Measurements from ENCODE around the gene ZBTB26.

DNA sequence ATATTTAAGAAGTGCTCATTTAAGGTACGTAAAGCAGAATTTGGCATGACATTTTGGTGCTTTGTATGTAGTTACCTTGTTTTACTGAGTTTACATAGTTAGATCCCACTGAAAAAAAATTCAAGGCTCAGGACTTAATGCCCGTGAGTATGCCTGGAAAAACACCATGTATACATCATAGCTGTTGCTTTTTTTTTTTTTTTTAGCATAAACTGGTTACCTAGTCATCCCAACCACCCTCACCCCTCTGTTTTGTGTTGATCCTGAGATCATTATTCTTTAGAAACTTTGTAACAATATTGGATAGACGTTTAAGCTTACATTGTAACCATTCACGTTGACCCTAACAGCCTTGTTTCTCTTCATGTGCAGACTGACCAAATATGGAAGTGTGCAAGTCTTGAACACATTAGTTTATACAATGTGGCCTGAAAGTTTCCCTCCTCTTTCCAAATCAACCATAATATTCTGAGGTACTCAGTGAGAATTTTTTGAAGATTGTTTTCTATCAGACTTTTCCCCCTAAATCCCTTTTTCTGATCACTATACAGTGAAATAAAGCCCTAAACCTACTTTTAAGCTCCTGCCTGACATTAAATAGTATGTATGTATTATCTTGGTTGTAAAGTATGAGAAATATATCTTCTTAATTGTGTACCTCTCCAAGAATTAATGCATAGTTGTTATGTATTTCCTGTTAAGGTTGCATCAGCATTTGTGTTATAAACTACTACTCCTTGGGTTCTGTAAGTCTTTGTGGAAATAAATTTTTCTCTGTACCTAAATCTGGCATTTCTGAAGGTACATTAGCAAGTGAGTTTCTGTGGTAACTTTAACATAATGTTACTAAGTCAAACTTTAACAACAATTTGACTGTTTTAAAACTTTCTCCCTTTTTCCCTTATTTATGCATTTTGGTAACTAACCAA is 13.9 kb upstream of the ZBTB26 start:
- TF ChIP-seq POLR2AphosphoS5 (IDR thresholded peaks at IDR 0.05) (no peak), POLR2A (IDR thresholded peaks at IDR 0.05) (no peak)
- TF ChIP-seq, protein P1, sequence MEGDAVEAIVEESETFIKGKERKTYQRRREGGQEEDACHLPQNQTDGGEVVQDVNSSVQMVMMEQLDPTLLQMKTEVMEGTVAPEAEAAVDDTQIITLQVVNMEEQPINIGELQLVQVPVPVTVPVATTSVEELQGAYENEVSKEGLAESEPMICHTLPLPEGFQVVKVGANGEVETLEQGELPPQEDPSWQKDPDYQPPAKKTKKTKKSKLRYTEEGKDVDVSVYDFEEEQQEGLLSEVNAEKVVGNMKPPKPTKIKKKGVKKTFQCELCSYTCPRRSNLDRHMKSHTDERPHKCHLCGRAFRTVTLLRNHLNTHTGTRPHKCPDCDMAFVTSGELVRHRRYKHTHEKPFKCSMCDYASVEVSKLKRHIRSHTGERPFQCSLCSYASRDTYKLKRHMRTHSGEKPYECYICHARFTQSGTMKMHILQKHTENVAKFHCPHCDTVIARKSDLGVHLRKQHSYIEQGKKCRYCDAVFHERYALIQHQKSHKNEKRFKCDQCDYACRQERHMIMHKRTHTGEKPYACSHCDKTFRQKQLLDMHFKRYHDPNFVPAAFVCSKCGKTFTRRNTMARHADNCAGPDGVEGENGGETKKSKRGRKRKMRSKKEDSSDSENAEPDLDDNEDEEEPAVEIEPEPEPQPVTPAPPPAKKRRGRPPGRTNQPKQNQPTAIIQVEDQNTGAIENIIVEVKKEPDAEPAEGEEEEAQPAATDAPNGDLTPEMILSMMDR (IDR thresholded peaks at IDR 0.05) = no peak

Measured in gastroesophageal sphincter (tissue), 3 donors.